Lower lobe of right lung (tissue), 2 donors: ENCODE results near the gene ACSS1. TPM values are rescaled to one million over a fixed set of nuclear protein-coding genes. Genes with fewer than 3 reads are reported as not detected.
A peak's percentile ranks its signal among the peaks of the same experiment; 100 is the strongest.

Source experiments
- ATAC-seq, 2 donors: fragments of 200-7000 bp; cut with Tn5 transposase; one replicate each; pipeline ENCODE4 v1.9.1; 2020 to 2022; ENCODE audit warnings: mild to moderate bottlenecking in 2 of 2, moderate library complexity in 2 of 2
- DNase-seq: peaks from one replicate; pipeline ENCODE4 v3.0.0-alpha.2; 2020
- H3K27ac ChIP-seq: fragments of 200-600 bp; one replicate; pipeline ENCODE4 v1.8.0; 2022
- H3K27me3 ChIP-seq: fragments of 200-600 bp; one replicate; pipeline ENCODE4 v1.8.0; 2022; ENCODE audit warnings: low read depth
- H3K36me3 ChIP-seq: fragments of 200-600 bp; one replicate; pipeline ENCODE4 v1.8.0; 2022; ENCODE audit warnings: mild to moderate bottlenecking
- H3K4me1 ChIP-seq: fragments of 200-600 bp; one replicate; pipeline ENCODE4 v1.8.0; 2022
- H3K4me3 ChIP-seq: fragments of 200-600 bp; one replicate; pipeline ENCODE4 v1.8.0; 2022; ENCODE audit warnings: mild to moderate bottlenecking
- H3K9me3 ChIP-seq: fragments of 200-600 bp; one replicate; pipeline ENCODE4 v1.8.0; 2022
- intact Hi-C: fragments of 100-400 bp; cut with DNase I; formaldehyde crosslinking; loops from one replicate; pipeline ENCODE4 v1.11.0; 2022
- total RNA-seq: library from RNA; stranded (reverse); fragmentation: NEBNext Ultra II Directional; extraction: Animal tissue kit (Norgen Biotek cat#: 25700); gene quantifications from one replicate; pipeline ENCODE4 v1.2.1, GENCODE V29; 2021
- TF ChIP-seq, protein P1 (sequence below): fragments of 200-600 bp; IDR thresholded peaks from one replicate; pipeline ENCODE4 v1.8.0; 2022; ENCODE audit warnings: antibody characterized with exemption, mild to moderate bottlenecking
- donor health status: DM: no; HTN: yes; CAD: no; lungs with severe emphysema.

ACSS1 gene
- total RNA-seq, 1 donor from 2014 or later = 41.8 TPM

DNA sequence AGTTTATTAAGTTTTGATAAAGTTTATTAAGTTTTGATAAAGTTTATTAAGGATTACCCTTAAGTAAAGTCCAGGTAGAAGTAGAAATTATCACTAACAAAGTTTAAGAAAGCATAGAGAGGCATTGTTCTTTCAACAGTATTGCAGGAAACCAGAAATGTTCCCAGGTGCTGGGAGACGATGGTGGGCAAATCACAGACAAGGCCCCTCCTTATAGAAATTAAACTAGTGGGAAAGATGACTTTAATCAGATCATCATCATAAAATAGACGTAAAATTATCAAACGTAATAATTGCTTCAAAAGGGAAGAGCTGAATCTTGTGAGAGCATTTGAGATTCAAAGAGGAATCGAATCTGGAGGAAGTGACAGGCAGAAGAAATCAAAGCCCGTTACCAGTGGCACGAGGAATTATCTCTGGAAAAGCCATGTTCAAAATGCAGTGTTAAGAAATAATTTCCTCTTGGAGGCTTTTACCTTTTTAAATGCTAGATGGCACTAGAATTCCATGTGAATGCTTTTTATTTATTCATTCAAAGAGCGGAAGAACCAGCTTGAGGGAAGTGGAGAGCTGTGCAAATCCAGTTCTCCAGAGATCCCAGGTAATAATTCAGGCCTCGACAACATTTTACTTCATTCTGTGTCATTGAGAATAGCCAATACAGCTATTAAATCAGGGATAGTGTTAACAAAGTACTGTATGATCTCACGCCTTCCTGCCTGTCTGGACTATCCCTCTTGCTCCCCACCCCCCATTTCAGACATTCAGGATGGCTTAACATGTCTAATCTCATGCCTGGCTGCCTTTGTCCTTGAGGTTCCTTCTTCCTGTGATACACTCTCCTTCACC is 64.4 kb downstream of the ACSS1 start:
- ATAC-seq (peak in 1 of 2 donors; percentile 50), DNase-seq (no peak)
- TF ChIP-seq, protein P1, sequence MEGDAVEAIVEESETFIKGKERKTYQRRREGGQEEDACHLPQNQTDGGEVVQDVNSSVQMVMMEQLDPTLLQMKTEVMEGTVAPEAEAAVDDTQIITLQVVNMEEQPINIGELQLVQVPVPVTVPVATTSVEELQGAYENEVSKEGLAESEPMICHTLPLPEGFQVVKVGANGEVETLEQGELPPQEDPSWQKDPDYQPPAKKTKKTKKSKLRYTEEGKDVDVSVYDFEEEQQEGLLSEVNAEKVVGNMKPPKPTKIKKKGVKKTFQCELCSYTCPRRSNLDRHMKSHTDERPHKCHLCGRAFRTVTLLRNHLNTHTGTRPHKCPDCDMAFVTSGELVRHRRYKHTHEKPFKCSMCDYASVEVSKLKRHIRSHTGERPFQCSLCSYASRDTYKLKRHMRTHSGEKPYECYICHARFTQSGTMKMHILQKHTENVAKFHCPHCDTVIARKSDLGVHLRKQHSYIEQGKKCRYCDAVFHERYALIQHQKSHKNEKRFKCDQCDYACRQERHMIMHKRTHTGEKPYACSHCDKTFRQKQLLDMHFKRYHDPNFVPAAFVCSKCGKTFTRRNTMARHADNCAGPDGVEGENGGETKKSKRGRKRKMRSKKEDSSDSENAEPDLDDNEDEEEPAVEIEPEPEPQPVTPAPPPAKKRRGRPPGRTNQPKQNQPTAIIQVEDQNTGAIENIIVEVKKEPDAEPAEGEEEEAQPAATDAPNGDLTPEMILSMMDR = peak; percentile 43
- Histone ChIP-seq H3K4me1 (peaks cover 36% of the 10 kb centered on the region), H3K36me3 (no peaks in the 10 kb centered on the region), H3K9me3 (no peaks in the 10 kb centered on the region), H3K27me3 (no peaks in the 10 kb centered on the region), H3K27ac (peak overlapping the region; percentile 96), H3K4me3 (peak overlapping the region; percentile 88)
- intact Hi-C loops = loop anchor here (5.0 kb wide), 1 partner anchor 74 kb away; no protein-coding TSS in a partner anchor

DNA sequence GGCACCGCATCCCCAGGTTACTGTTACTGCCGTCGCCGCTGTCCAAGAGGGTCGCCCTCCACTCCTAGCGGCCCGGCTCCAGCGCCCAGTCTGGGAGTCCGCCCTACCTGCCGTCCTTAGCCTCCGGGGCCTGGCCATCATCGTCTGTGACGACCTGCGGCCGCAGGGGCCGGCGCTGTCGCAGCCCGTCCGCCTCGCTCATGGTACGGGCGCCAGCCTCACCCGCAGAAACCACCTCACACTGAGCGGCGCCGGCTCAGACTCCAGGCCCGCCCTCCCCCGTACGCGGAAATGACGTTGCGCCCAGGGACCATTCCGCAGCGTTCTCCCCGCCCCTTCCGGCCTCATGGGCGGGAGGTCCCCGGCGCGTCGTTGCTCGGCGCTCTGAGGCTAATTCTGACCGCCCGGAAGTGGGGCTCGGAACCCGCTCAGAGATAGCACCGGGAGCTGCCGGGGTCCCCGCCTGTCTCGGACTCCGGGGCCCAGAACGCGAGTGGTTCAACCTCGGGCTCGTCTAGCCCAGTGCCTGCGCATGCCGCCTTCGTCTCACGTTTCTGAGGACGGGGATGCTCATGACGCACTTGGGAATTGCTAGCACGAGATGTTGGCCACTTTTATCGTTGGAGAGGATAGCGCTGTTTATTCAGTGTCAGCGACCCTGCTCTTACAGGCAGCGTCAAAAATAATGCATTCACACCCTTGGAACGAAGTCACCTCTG is 65.3 kb downstream of the ACSS1 start, which contains the start of gene APMAP:
Gene APMAP (minus strand): TSS at position 265 of the 719 bp plus-strand sequence. CDS start 63 bp downstream, at position 202.
- H3K4me1 ChIP-seq = peaks cover 36% of the 10 kb centered on the region
- intact Hi-C loops = loop anchor here (5.0 kb wide), 1 partner anchor 75 kb away; no protein-coding TSS in a partner anchor
- ATAC-seq (peak; percentile 98), DNase-seq (peak; percentile 98)
- no peaks in the 10 kb centered on the region for H3K36me3 ChIP-seq
- H3K4me3 ChIP-seq = peak within 1 kb of the TSS; percentile 88
- TF ChIP-seq, protein P1 = peak; percentile 7
- peak within 1 kb of the TSS; percentile 96 for H3K27ac ChIP-seq
- H3K27me3 ChIP-seq = no peaks in the 10 kb centered on the region
- H3K9me3 ChIP-seq = no peaks in the 10 kb centered on the region

DNA sequence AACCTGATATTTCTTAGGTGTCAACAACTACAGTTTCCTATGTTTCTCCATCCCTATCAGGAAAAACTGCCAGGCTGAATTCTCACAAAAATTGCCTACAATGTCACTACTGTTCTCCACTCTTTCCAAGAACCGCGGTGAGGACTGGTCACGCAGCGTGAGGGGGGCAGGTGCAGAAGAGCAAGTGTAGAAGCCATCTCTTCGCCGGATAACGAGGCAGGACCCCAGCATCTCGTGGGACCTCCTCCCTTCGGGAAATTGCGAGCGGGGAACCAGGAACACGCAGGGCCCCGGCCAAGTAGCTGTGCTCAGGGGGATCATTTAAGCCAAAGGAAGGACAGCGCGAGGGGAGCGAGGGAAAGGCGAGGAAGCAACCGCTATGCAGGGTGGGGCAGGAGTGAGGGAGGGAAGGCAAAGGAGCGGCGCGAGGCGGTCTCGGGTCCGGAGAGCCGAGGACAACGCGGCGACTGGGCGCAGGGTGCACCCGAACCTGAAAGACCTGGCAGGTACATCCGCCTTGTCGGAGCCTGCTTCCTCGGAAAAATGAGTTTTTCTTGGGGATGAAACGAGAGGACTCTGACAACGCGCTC is 65.9 kb downstream of the ACSS1 start:
- H3K4me3 ChIP-seq = peak overlapping the region; percentile 88
- TF ChIP-seq, protein P1 = no peak
- DNase-seq = peak; percentile 60

DNA sequence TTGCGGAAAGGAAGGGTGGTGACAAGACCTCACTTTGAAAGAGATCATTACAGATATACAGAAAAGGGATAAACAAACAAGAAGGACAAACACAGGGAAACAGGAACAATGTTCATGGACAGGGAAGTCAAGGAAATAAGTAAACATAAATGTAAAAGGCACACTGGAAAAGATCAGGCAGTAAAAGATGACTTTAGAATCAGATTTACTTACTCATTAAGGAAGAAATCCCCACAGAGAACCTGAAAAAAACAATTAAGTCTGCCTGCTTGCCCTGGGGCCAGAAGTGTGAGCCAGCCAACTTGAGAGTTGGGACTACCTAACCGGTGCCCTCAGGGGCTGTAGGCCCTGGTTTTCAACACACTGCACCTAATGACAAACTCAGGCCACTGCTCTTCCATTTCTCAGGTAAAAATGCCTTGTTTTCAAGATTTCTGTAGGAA is 67.1 kb downstream of the ACSS1 start:
- ATAC-seq (no peak), DNase-seq (no peak)
- peak overlapping the region; percentile 88 for H3K4me3 ChIP-seq
- no peak overlapping the region for H3K27ac ChIP-seq
- no peaks in the 10 kb centered on the region for H3K27me3 ChIP-seq
- intact Hi-C loops = loop anchor here (5.0 kb wide), 1 partner anchor 76 kb away; no protein-coding TSS in a partner anchor
- H3K36me3 ChIP-seq = no peaks in the 10 kb centered on the region
- H3K4me1 ChIP-seq = peaks cover 52% of the 10 kb centered on the region
- H3K9me3 ChIP-seq = no peaks in the 10 kb centered on the region
- TF ChIP-seq, protein P1 = no peak

More for the DNA sequence above, 65.9 kb downstream of the ACSS1 start:
- peaks cover 41% of the 10 kb centered on the region for H3K4me1 ChIP-seq
- H3K36me3 ChIP-seq = no peaks in the 10 kb centered on the region
- peak overlapping the region; percentile 96 for H3K27ac ChIP-seq
- H3K9me3 ChIP-seq = no peaks in the 10 kb centered on the region
- peak; percentile 48 to 50 for ATAC-seq
- intact Hi-C loops = loop anchor here (5.0 kb wide), 1 partner anchor 75 kb away; no protein-coding TSS in a partner anchor
- no peaks in the 10 kb centered on the region for H3K27me3 ChIP-seq

DNA sequence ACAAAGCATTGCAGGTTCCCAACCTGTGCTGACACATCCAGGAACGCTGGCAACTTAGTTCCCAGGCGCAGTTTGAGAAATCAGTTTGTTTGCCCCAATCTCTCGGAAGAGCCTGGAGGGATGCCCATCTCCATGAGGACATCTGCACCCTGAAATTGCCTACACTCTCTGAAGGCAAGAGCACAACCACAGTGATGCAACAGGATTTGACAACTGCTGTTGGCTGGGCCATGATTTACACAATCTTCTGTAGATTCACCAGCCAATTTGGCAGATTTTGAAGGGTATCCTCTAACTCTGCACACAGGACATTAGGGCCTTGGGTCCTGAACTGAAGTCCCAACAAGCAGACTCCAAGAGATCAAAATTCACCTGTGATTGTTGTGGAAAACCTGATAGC is 68.8 kb downstream of the ACSS1 start:
- Histone ChIP-seq H3K27me3 (no peaks in the 10 kb centered on the region), H3K9me3 (no peaks in the 10 kb centered on the region), H3K36me3 (no peaks in the 10 kb centered on the region), H3K27ac (no peak overlapping the region), H3K4me1 (peaks cover 51% of the 10 kb centered on the region), H3K4me3 (no peak overlapping the region)
- TF ChIP-seq, protein P1 = no peak
- ATAC-seq = no peak
- no peak for DNase-seq
- intact Hi-C loops = no loop called here
